ENCODE data around the gene PLD4. TPM values are rescaled to one million over a fixed set of nuclear protein-coding genes. Genes with fewer than 3 reads are reported as not detected.
"Not testable (repeated sequence)": the region's sequence is repeated elsewhere in the genome, so short reads cannot be mapped to it uniquely, and the experiment has no call there.

Gene PLD4
- total and polyA plus RNA-seq, 2 donors (not counting 1 experiment from before 2014, with no cell fraction given) = 0.17 TPM; not detected in 1

DNA sequence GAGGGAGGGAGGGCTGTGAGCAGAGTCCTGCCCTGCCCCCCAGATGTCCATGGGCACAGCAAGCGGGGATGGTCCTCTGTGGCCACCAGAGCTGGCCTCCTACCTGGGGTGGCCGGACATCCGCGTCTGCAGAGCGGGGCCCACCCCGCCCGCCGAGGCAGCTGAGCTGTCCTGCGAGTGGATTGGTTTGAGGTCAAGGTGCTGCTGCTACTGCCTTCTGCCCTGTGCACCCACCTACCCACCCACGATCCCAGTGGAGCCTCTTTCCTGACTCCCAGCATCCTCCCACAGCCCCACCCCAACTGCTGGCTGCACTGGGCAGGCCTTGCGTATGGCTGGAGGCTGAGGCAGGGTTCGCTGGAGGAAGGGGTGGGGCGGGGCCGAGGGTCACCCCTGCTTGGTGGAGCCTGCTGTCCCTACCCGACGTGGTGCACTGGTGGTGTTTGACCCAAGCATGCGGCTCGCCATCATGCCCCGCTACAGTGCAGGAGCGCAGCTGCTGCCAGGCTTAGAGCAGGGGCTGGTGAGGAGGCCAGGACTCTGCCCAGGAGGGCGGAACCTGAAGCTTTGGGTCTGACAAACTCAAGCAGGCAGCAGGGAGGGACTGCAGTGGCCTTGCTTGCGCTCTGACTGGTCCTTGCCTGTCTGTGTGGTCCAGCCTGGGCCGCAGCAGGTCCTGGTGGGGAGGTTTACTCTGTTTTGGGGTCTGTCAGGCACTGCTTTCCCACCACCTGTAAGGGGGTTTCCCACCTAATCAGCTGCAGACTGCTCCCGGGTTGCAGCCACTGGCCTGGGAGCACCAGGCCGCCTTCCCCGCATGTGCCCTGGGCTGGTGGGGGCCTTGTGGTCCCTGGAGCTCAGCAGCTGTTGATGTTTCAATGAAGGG is 35.9 kb upstream of the PLD4 start:
- no peak overlapping the region for H2AFZ ChIP-seq (ENCODE audit: low read length)
- no peak overlapping the region for H3K27ac ChIP-seq (ENCODE audit: insufficient read depth, low read length)
- no peaks in the 10 kb centered on the region for H3K27me3 ChIP-seq (ENCODE audit: control insufficient read depth, insufficient read depth, low read length)
- no peak overlapping the region for H3K4me2 ChIP-seq (ENCODE audit: extremely low read depth, insufficient read depth, low read length)
- no peaks in the 10 kb centered on the region for H3K4me1 ChIP-seq (ENCODE audit: control insufficient read depth, extremely low read depth, insufficient read depth, low read length)
- peaks cover 13% of the 10 kb centered on the region for H3K36me3 ChIP-seq (ENCODE audit: control insufficient read depth, insufficient read depth, low read length)
- no peaks in the 10 kb centered on the region for H4K20me1 ChIP-seq (ENCODE audit: control insufficient read depth, extremely low read depth, insufficient read depth, low read length)
- TF ChIP-seq, protein P1, sequence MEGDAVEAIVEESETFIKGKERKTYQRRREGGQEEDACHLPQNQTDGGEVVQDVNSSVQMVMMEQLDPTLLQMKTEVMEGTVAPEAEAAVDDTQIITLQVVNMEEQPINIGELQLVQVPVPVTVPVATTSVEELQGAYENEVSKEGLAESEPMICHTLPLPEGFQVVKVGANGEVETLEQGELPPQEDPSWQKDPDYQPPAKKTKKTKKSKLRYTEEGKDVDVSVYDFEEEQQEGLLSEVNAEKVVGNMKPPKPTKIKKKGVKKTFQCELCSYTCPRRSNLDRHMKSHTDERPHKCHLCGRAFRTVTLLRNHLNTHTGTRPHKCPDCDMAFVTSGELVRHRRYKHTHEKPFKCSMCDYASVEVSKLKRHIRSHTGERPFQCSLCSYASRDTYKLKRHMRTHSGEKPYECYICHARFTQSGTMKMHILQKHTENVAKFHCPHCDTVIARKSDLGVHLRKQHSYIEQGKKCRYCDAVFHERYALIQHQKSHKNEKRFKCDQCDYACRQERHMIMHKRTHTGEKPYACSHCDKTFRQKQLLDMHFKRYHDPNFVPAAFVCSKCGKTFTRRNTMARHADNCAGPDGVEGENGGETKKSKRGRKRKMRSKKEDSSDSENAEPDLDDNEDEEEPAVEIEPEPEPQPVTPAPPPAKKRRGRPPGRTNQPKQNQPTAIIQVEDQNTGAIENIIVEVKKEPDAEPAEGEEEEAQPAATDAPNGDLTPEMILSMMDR (conservative IDR thresholded peaks at IDR 0.05 in 1 of 2, IDR thresholded peaks at IDR 0.05 in 1 of 2; ENCODE audit: low read depth in 1 of 2, low read length in 2 of 2) = no peak
- no peak for TF ChIP-seq EZH2 (IDR thresholded peaks at IDR 0.05; ENCODE audit: low read length, missing control alignments)
- no peak overlapping the region for H3K9ac ChIP-seq (ENCODE audit: insufficient read depth, low read length)
- H3K4me3 ChIP-seq (replicated peaks in 1 of 4; ENCODE audit: control extremely low read depth in 1 of 4, insufficient read depth in 1 of 4, low read depth in 3 of 4, low read length in 4 of 4) = no peak overlapping the region
- DNase-seq (ENCODE audit: low read depth in 2 of 2) = no peak
- H3K9me3 ChIP-seq (ENCODE audit: control insufficient read depth, insufficient read depth, low read depth, low read length) = no peaks in the 10 kb centered on the region
- H3K79me2 ChIP-seq (ENCODE audit: control insufficient read depth, insufficient read depth, low read length) = no peaks in the 10 kb centered on the region

DNA sequence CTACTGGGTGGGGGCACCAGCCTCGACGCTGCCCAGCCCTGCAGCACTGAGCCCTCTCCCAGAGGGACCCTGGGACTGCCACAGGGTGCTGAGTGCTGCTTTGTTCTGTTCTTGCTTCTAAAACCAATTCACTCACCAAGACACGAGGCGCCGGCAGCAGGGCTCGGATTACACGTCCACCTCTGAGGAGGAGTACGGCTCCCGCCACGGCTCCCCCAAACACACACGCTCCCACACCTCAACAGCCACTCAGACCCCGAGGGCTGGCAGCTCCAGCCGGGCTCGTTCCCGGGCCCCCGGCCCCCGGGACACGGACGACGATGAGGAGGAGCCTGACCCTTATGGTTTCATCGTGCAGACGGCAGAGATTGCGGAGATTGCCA is 35.3 kb upstream of the PLD4 start:
- Histone ChIP-seq H3K79me2 (ENCODE audit: control insufficient read depth, insufficient read depth, low read length) (no peaks in the 10 kb centered on the region), H3K9me3 (ENCODE audit: control insufficient read depth, insufficient read depth, low read depth, low read length) (no peaks in the 10 kb centered on the region)

DNA sequence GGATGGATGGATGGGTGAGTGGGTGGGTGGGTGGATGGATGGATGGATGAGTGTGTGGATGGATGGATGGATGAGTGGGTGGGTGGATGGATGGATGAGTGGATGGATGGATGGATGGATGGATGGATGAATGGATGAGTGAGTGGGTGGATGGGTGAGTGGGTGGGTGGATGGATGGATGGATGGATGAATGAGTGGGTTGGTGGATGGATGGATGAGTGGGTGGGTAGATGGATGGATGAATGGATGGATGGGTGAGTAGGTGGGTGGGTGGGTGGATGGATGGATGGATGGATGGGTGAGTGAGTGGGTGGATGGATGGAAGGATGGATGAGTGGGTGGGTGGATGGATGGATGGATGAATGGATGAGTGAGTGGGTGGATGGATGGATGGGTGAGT is 34.4 kb upstream of the PLD4 start:
- H3K79me2 ChIP-seq (ENCODE audit: control insufficient read depth, insufficient read depth, low read length); H3K4me3 ChIP-seq (replicated peaks in 1 of 4; ENCODE audit: control extremely low read depth in 1 of 4, insufficient read depth in 1 of 4, low read depth in 3 of 4, low read length in 4 of 4); H3K4me1 ChIP-seq (ENCODE audit: control insufficient read depth, extremely low read depth, insufficient read depth, low read length); H2AFZ ChIP-seq (ENCODE audit: low read length); H3K27me3 ChIP-seq (ENCODE audit: control insufficient read depth, insufficient read depth, low read length); H4K20me1 ChIP-seq (ENCODE audit: control insufficient read depth, extremely low read depth, insufficient read depth, low read length); H3K27ac ChIP-seq (ENCODE audit: insufficient read depth, low read length); H3K9me3 ChIP-seq (ENCODE audit: control insufficient read depth, insufficient read depth, low read depth, low read length); H3K9ac ChIP-seq (ENCODE audit: insufficient read depth, low read length); DNase-seq (ENCODE audit: low read depth in 2 of 2); H3K4me2 ChIP-seq (ENCODE audit: extremely low read depth, insufficient read depth, low read length): not testable (repeated sequence)
- peaks cover 16% of the 10 kb centered on the region for H3K36me3 ChIP-seq (ENCODE audit: control insufficient read depth, insufficient read depth, low read length)

More for the DNA sequence above, 35.3 kb upstream of the PLD4 start:
- H3K9ac ChIP-seq (ENCODE audit: insufficient read depth, low read length) = no peak overlapping the region
- H3K27ac ChIP-seq (ENCODE audit: insufficient read depth, low read length) = no peak overlapping the region
- H3K36me3 ChIP-seq (ENCODE audit: control insufficient read depth, insufficient read depth, low read length) = peaks cover 13% of the 10 kb centered on the region
- TF ChIP-seq, protein P1 (conservative IDR thresholded peaks at IDR 0.05 in 1 of 2, IDR thresholded peaks at IDR 0.05 in 1 of 2; ENCODE audit: low read depth in 1 of 2, low read length in 2 of 2) = no peak
- no peak for TF ChIP-seq EZH2 (IDR thresholded peaks at IDR 0.05; ENCODE audit: low read length, missing control alignments)
- H3K27me3 ChIP-seq (ENCODE audit: control insufficient read depth, insufficient read depth, low read length) = no peaks in the 10 kb centered on the region
- no peak for DNase-seq (ENCODE audit: low read depth in 2 of 2)
- no peak overlapping the region for H3K4me2 ChIP-seq (ENCODE audit: extremely low read depth, insufficient read depth, low read length)
- no peak overlapping the region for H3K4me3 ChIP-seq (replicated peaks in 1 of 4; ENCODE audit: control extremely low read depth in 1 of 4, insufficient read depth in 1 of 4, low read depth in 3 of 4, low read length in 4 of 4)
- H2AFZ ChIP-seq (ENCODE audit: low read length) = no peak overlapping the region
- no peaks in the 10 kb centered on the region for H4K20me1 ChIP-seq (ENCODE audit: control insufficient read depth, extremely low read depth, insufficient read depth, low read length)
- H3K4me1 ChIP-seq (ENCODE audit: control insufficient read depth, extremely low read depth, insufficient read depth, low read length) = no peaks in the 10 kb centered on the region

All from fibroblast of lung (primary cell).